GM12891 (cell line): ENCODE measurements around the gene PTPRT.

Experiments used
- PAX5 ChIP-seq: IDR thresholded peaks from 2 replicates; pipeline ENCODE4 v1.6.1; 2011; ENCODE audit warnings: low read length, moderate library complexity, mild to moderate bottlenecking; ENCODE audit not compliant: insufficient read depth, severe bottlenecking
- POLR2A ChIP-seq: IDR thresholded peaks from 2 replicates; pipeline ENCODE4 v1.6.1; 2011; ENCODE audit warnings: low read depth, low read length, control low read depth
- POLR2AphosphoS5 ChIP-seq: IDR thresholded peaks from 2 replicates; pipeline ENCODE4 v1.6.1; 2011; ENCODE audit warnings: low read depth, low read length, control low read depth
- POU2F2 ChIP-seq: IDR thresholded peaks from 2 replicates; pipeline ENCODE4 v1.6.1; 2011; ENCODE audit warnings: low read depth, mild to moderate bottlenecking, control low read depth, low read length, moderate library complexity
- SPI1 ChIP-seq: IDR thresholded peaks from 2 replicates; pipeline ENCODE4 v1.6.1; 2011; ENCODE audit warnings: low read depth, low read length, control low read depth
- TAF1 ChIP-seq: IDR thresholded peaks from 2 replicates; pipeline ENCODE4 v1.6.1; 2011; ENCODE audit warnings: low read depth, low read length, control low read depth

- TF ChIP-seq PAX5, result no peak
- TF ChIP-seq POLR2AphosphoS5, result no peak
- no peak for TF ChIP-seq POLR2A
- no peak for TF ChIP-seq TAF1
- no peak for TF ChIP-seq SPI1
- no peak for TF ChIP-seq POU2F2
These were observed 70.0 kb downstream of the PTPRT start for GRCh38 chr20:43119720-43120119.
